Chondrocyte (in vitro differentiated cells): Measurements from ENCODE around the gene HSPB9. TPM values are rescaled to one million over a fixed set of nuclear protein-coding genes. Genes with fewer than 3 reads are reported as not detected.

Experiments used
- DNase-seq: peaks from one replicate; pipeline ENCODE4 v3.0.0; 2021; ENCODE audit warnings: mixed read lengths, low spot score
- H3K27ac Mint-ChIP-seq: one replicate; pipeline ENCODE4 v1.8.0; 2021; ENCODE audit warnings: mild to moderate bottlenecking, moderate library complexity, mixed read lengths; ENCODE audit not compliant: unreplicated experiment
- H3K27me3 Mint-ChIP-seq: 2 replicates; pipeline ENCODE4 v1.8.0; 2021; ENCODE audit warnings: low read depth, mixed read lengths
- H3K36me3 Mint-ChIP-seq: 2 replicates; pipeline ENCODE4 v1.8.0; 2021; ENCODE audit warnings: low read depth, mixed read lengths
- H3K4me1 Mint-ChIP-seq: 2 replicates; pipeline ENCODE4 v1.8.0; 2021; ENCODE audit warnings: low read depth, mild to moderate bottlenecking, mixed read lengths
- H3K4me3 Mint-ChIP-seq: one replicate; pipeline ENCODE4 v1.8.0; 2021; ENCODE audit warnings: mild to moderate bottlenecking, moderate library complexity, mixed read lengths; ENCODE audit not compliant: unreplicated experiment
- H3K9me3 Mint-ChIP-seq: 2 replicates; pipeline ENCODE4 v1.8.0; 2021; ENCODE audit warnings: low read depth, mixed read lengths
- CTCF ChIP-seq: fragments of 200-600 bp; sonication (generic); IDR thresholded peaks from 2 replicates; pipeline ENCODE4 v1.5.0; 2021; ENCODE audit warnings: antibody characterized with exemption, mild to moderate bottlenecking, moderate library complexity
- total RNA-seq: library from RNA; stranded (reverse); gene quantifications from 3 replicates; pipeline ENCODE4 v1.2.1, GENCODE V29; 2021

HSPB9 gene
- total RNA-seq, 1 donor from 2014 or later, result not detected

GRCh38 chr17:42078396-42079043 is 44.1 kb upstream of the HSPB9 start:
- Mint-ChIP-seq H3K4me1 (no peaks in the 10 kb centered on the region), H3K27me3 (peaks cover 8% of the 10 kb centered on the region), H3K36me3 (no peaks in the 10 kb centered on the region), H3K27ac (no peak overlapping the region), H3K9me3 (no peaks in the 10 kb centered on the region), H3K4me3 (no peak overlapping the region)
- no peak for DNase-seq
- no peak for TF ChIP-seq CTCF

GRCh38 chr17:42079541-42079940 is 43.1 kb upstream of the HSPB9 start:
- H3K4me1 Mint-ChIP-seq, result no peaks in the 10 kb centered on the region
- H3K27ac Mint-ChIP-seq, result no peak overlapping the region
- H3K9me3 Mint-ChIP-seq, result no peaks in the 10 kb centered on the region
- no peaks in the 10 kb centered on the region for H3K36me3 Mint-ChIP-seq
- peaks cover 2% of the 10 kb centered on the region for H3K27me3 Mint-ChIP-seq
- no peak for TF ChIP-seq CTCF
- DNase-seq, result no peak
- H3K4me3 Mint-ChIP-seq, result no peak overlapping the region

- DNase-seq, result no peak
- Mint-ChIP-seq H3K9me3 (no peaks in the 10 kb centered on the region), H3K27ac (no peak overlapping the region), H3K27me3 (peaks cover 2% of the 10 kb centered on the region), H3K36me3 (no peaks in the 10 kb centered on the region), H3K4me3 (no peak overlapping the region), H3K4me1 (no peaks in the 10 kb centered on the region)
- no peak for TF ChIP-seq CTCF
Observed at GRCh38 chr17:42081516-42082129, 41.0 kb upstream of the HSPB9 start.

- H3K36me3 Mint-ChIP-seq, result no peaks in the 10 kb centered on the region
- H3K27ac Mint-ChIP-seq, result no peak overlapping the region
- no peaks in the 10 kb centered on the region for H3K9me3 Mint-ChIP-seq
- peaks cover 4% of the 10 kb centered on the region for H3K27me3 Mint-ChIP-seq
- no peak for TF ChIP-seq CTCF
- DNase-seq, result no peak
- no peak overlapping the region for H3K4me3 Mint-ChIP-seq
- no peaks in the 10 kb centered on the region for H3K4me1 Mint-ChIP-seq
Observed at GRCh38 chr17:42087042-42087701, 35.4 kb upstream of the HSPB9 start.

- peaks cover 4% of the 10 kb centered on the region for H3K4me1 Mint-ChIP-seq
- TF ChIP-seq CTCF, result no peak
- H3K4me3 Mint-ChIP-seq, result no peak overlapping the region
- DNase-seq, result no peak
- peaks cover 4% of the 10 kb centered on the region for H3K27me3 Mint-ChIP-seq
- H3K36me3 Mint-ChIP-seq, result no peaks in the 10 kb centered on the region
- no peaks in the 10 kb centered on the region for H3K9me3 Mint-ChIP-seq
- no peak overlapping the region for H3K27ac Mint-ChIP-seq
Observed at GRCh38 chr17:42087736-42088705, 34.6 kb upstream of the HSPB9 start.
